OCI-LY7 (cell line): ENCODE results near the gene OPCML. TPM values are rescaled to one million over a fixed set of nuclear protein-coding genes. Genes with fewer than 3 reads are reported as not detected.

Experiments
- BruUV-seq: library from RNA; stranded (reverse); fragments of 400-500 nt; replicated peaks from 2 replicates; lab custom pipeline; 2021; lab: Mats Ljungman, UMichigan
- CTCF ChIA-PET: fragments of 300-600 bp; sonication (Branson Sonifier 250); formaldehyde crosslinking; loops from one replicate; lab custom pipeline; 2022; ENCODE audit warnings: antibody characterized with exemption; ENCODE audit not compliant: unreplicated experiment; lab: Charles Lee
- POLR2A ChIA-PET: fragments of 300-600 bp; sonication (Branson Sonifier 250); formaldehyde crosslinking; loops from one replicate; lab custom pipeline; 2022; ENCODE audit warnings: antibody characterized with exemption; lab: Charles Lee
- DNase-seq: peaks from one replicate; pipeline ENCODE4 v3.0.0-alpha.2; 2015; ENCODE audit warnings: low spot score
- H2AFZ ChIP-seq: fragments of 200-600 bp; sonication (generic), shearing (Covaris generic); 2 replicates; pipeline ENCODE4 v1.6.1; 2014; ENCODE audit warnings: mild to moderate bottlenecking, antibody characterized with exemption, low read length, moderate library complexity
- H3K27ac ChIP-seq: fragments of 200-600 bp; sonication (generic); 2 replicates; pipeline ENCODE4 v1.5.1; 2014; ENCODE audit warnings: mixed run types, low read depth, mild to moderate bottlenecking, moderate library complexity, low read length, inconsistent platforms; ENCODE audit not compliant: poor library complexity, severe bottlenecking
- H3K36me3 ChIP-seq: fragments of 200-600 bp; sonication (generic); 2 replicates; pipeline ENCODE4 v1.6.1; 2014; ENCODE audit warnings: mild to moderate bottlenecking, antibody characterized with exemption, low read length, moderate library complexity, mixed read lengths; ENCODE audit not compliant: insufficient read depth
- H3K4me1 ChIP-seq: fragments of 200-600 bp; sonication (generic); 2 replicates; pipeline ENCODE4 v1.5.1; 2014; ENCODE audit warnings: mild to moderate bottlenecking, low read length; ENCODE audit not compliant: insufficient read depth, poor library complexity, severe bottlenecking
- H3K4me2 ChIP-seq: fragments of 200-600 bp; sonication (generic); 2 replicates; pipeline ENCODE4 v1.6.1; 2014; ENCODE audit warnings: mild to moderate bottlenecking, low read length
- H3K4me3 ChIP-seq: fragments of 200-600 bp; sonication (generic); 2 replicates; pipeline ENCODE4 v1.5.1; 2014; ENCODE audit warnings: mild to moderate bottlenecking, low read depth, low read length; ENCODE audit not compliant: poor library complexity, severe bottlenecking
- H3K79me2 ChIP-seq: fragments of 200-600 bp; sonication (generic); 2 replicates; pipeline ENCODE4 v1.6.1; 2016; ENCODE audit warnings: low read depth, mild to moderate bottlenecking, low read length, moderate library complexity, mixed read lengths; ENCODE audit not compliant: insufficient read depth
- H3K9me2 ChIP-seq: fragments of 200-600 bp; sonication (generic); 2 replicates; pipeline ENCODE4 v1.6.1; 2016; ENCODE audit warnings: mild to moderate bottlenecking, low read length, mixed read lengths; ENCODE audit not compliant: insufficient read depth
- H3K9me3 ChIP-seq: fragments of 200-600 bp; sonication (generic); 2 replicates; pipeline ENCODE4 v1.6.1; 2014; ENCODE audit warnings: mild to moderate bottlenecking, mixed run types, low read length, mixed read lengths
- H4K20me1 ChIP-seq: fragments of 200-600 bp; sonication (generic); 2 replicates; pipeline ENCODE4 v1.6.1; 2014; ENCODE audit warnings: mild to moderate bottlenecking, antibody characterized with exemption, low read length, moderate library complexity, mixed read lengths; ENCODE audit not compliant: insufficient read depth
- EZH2phosphoT487 ChIP-seq: fragments of 200-600 bp; sonication (generic); IDR thresholded peaks from 2 replicates; pipeline ENCODE4 v1.6.1; 2018; ENCODE audit warnings: low read depth, borderline replicate concordance, mild to moderate bottlenecking, mixed run types, antibody characterized with exemption, low read length, moderate library complexity, mixed read lengths
- intact Hi-C: fragments of 100-400 bp; cut with micrococcal nuclease; formaldehyde crosslinking; loops from one replicate; pipeline ENCODE4 v1.10.0; 2022; ENCODE audit not compliant: unreplicated experiment
- total RNA-seq, 2 experiments: library from RNA; depleted of rRNA in 1 of 2; stranded (reverse); fragments of >200 nt in 1 of 2; shearing (Covaris generic) in 1 of 2; gene quantifications; 2 replicates each; pipeline ENCODE4 v1.2.3, GENCODE V29; 2014 to 2022
- TF ChIP-seq, protein P1 (sequence below): fragments of 200-600 bp; sonication (generic); conservative IDR thresholded peaks from 2 replicates; pipeline ENCODE4 v1.5.1; 2014; ENCODE audit warnings: mild to moderate bottlenecking, antibody characterized with exemption, low read length, moderate library complexity, mixed read lengths

Gene OPCML
- total RNA-seq, 2 experiments from 2014 or later: not detected

DNA sequence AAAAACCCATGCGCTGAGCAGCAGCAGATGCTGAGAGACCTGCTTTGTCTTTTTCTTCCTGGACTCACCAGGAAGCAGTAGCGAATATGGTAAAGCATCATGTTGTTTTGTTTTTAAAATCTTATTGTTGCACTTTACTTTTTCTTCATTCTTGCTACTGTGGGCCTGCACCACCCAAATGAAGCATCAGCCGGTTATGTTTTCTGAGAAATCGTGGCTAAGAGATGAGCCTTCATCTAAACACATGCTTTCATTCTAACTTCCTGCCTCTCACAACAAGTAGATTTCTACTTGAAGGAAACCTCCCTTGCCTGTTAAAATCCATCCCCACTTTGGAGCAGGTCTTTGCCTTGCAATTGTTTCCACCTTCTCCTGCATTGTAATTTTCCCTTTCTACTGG is 1136.0 kb downstream of the OPCML start:
- CTCF ChIA-PET: no interaction called here

DNA sequence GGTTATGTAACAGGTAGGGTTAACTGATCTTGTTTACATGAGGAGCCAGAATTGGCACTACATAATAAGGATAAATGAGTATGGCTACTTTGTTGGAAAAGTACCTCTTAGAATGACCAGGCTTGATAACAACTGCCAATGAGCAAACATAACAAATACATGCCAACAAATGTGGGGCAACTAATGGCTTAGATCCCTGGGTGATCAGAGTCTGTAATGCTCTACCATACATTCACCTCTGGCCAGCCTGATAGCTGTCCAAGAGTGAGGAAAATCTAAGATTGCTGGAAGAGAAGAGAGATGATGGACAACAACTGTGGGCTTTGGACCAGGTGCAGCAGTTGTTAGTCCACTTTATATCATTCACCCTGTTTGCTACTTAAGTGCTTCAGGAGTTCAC is 1136.9 kb downstream of the OPCML start:
- POLR2A ChIA-PET: no interaction called here
- Histone ChIP-seq H3K9me2 (no peaks in the 10 kb centered on the region), H4K20me1 (no peaks in the 10 kb centered on the region), H2AFZ (no peak overlapping the region), H3K4me1 (no peaks in the 10 kb centered on the region), H3K27ac (no peak overlapping the region), H3K9me3 (no peaks in the 10 kb centered on the region), H3K36me3 (no peaks in the 10 kb centered on the region), H3K4me2 (no peak overlapping the region), H3K79me2 (no peaks in the 10 kb centered on the region), H3K4me3 (no peak overlapping the region)
- CTCF ChIA-PET: no interaction called here
- DNase-seq: no peak
- intact Hi-C loops: no loop called here
- no TSS peak for BruUV-seq
- TF ChIP-seq, protein P1, sequence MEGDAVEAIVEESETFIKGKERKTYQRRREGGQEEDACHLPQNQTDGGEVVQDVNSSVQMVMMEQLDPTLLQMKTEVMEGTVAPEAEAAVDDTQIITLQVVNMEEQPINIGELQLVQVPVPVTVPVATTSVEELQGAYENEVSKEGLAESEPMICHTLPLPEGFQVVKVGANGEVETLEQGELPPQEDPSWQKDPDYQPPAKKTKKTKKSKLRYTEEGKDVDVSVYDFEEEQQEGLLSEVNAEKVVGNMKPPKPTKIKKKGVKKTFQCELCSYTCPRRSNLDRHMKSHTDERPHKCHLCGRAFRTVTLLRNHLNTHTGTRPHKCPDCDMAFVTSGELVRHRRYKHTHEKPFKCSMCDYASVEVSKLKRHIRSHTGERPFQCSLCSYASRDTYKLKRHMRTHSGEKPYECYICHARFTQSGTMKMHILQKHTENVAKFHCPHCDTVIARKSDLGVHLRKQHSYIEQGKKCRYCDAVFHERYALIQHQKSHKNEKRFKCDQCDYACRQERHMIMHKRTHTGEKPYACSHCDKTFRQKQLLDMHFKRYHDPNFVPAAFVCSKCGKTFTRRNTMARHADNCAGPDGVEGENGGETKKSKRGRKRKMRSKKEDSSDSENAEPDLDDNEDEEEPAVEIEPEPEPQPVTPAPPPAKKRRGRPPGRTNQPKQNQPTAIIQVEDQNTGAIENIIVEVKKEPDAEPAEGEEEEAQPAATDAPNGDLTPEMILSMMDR: no peak
- TF ChIP-seq EZH2phosphoT487: no peak

More for the DNA sequence above, 1136.0 kb downstream of the OPCML start:
- DNase-seq: no peak
- Histone ChIP-seq H3K27ac (no peak overlapping the region), H2AFZ (no peak overlapping the region), H4K20me1 (no peaks in the 10 kb centered on the region), H3K4me2 (no peak overlapping the region), H3K4me1 (no peaks in the 10 kb centered on the region), H3K9me3 (no peaks in the 10 kb centered on the region), H3K9me2 (no peaks in the 10 kb centered on the region), H3K79me2 (no peaks in the 10 kb centered on the region), H3K4me3 (no peak overlapping the region), H3K36me3 (no peaks in the 10 kb centered on the region)
- POLR2A ChIA-PET: no interaction called here
- BruUV-seq: no TSS peak
- intact Hi-C loops: no loop called here
- TF ChIP-seq EZH2phosphoT487: no peak
- TF ChIP-seq, protein P1: no peak

DNA sequence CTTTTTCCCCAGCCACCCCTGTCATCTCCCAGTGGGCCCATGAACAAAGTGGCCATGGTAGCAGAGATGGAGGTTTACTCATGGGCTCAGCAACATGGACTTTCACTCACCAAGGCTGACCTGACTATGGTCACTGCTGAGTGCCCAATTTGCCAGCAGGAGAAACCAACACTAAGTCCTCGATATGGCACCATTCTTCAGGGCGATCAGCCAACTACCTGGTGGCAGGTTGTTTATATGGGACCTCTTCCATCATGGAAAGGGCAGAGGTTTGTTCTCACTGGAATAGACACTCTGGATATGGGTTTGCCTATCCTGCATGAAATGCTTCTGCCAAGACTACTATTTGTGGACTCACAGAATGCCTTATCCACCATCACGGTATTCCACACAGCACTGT is 1152.8 kb downstream of the OPCML start:
- Histone ChIP-seq H3K36me3 (no peaks in the 10 kb centered on the region), H4K20me1 (no peaks in the 10 kb centered on the region), H2AFZ (no peak overlapping the region), H3K9me2 (no peaks in the 10 kb centered on the region), H3K79me2 (no peaks in the 10 kb centered on the region), H3K9me3 (0 out of 2 replicates have a peak, but pooled peaks cover 4% of the 10 kb centered on the region), H3K4me3 (no peak overlapping the region), H3K4me1 (no peaks in the 10 kb centered on the region), H3K27ac (no peak overlapping the region), H3K4me2 (no peak overlapping the region)
- no TSS peak for BruUV-seq
- intact Hi-C loops: no loop called here
- DNase-seq: no peak
- POLR2A ChIA-PET: no interaction called here
- CTCF ChIA-PET: no interaction called here
- TF ChIP-seq EZH2phosphoT487: no peak
- TF ChIP-seq, protein P1: no peak
